ENCODE measurements around the gene ADGRL3.

Gene ADGRL3

GRCh38 chr4:62051332-62051731, 851.2 kb downstream of the ADGRL3 start:
- no peak for DNase-seq

GRCh38 chr4:62053974-62054373, 853.8 kb downstream of the ADGRL3 start:
- DNase-seq, result no peak

DNA sequence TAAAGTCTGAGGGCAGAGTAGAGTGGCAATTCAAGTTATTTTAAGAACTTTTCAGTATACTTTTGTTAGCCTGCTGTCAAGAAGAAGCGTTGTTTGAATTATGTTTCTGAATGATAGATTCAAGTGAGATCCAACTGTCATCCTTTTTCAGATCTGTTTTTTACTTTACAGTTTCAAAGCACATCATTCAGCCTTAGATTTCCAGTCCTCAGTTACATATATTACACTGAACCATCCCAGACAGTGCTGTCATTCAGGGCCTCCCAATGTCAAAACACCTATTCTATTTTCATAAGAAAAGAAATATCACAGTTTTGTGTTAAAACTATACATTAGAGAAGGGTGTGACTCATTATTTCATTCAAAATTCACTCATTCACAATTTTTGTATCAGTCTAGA, 856.9 kb downstream of the ADGRL3 start:
- no peak for DNase-seq

- DNase-seq, result no peak
Measured at GRCh38 chr4:62058571-62058970, 858.4 kb downstream of the ADGRL3 start.

GRCh38 chr4:62070291-62070852, 870.2 kb downstream of the ADGRL3 start:
- no peak for DNase-seq

DNA sequence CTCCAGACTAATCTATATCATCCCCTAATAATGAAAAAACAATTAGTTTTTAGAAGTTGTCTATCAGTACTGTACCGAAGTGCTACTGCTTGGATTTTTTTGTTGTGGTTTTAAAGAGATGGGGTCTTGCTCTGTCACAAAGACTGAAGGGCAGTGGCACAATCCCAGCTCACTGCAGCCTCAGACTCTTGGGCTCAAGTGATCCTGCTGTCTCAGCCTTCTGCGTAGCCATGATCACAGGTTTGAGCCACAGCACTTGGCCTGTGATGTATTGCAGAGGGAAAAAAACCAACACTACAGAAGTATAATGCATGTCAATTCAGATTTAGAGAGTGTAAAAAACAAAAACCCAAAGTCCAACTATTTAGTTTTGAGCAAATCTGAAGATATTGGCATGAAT, 875.0 kb downstream of the ADGRL3 start:
- no peak for DNase-seq

- no peak for DNase-seq
Measured at GRCh38 chr4:62075521-62075920, 875.4 kb downstream of the ADGRL3 start.

DNA sequence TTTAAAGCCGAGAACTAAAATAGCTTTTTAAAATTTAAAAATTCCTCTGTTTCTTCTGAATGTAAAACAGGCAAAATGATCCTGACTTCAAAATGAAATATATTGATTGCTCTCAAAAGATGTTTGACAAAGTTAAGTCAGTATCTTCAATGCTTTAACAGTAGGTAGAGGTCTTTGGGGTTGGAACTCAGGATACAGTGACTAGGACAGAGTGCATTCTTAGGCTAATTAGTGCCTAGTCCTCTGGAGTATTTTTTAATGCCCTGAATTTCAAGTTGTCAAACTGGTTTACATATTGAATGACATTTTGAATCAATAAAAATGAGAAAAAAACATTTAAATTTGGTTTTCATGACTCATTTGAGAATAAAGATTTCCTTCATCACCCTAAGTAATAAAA, 877.3 kb downstream of the ADGRL3 start:
- no peak for DNase-seq

DNA sequence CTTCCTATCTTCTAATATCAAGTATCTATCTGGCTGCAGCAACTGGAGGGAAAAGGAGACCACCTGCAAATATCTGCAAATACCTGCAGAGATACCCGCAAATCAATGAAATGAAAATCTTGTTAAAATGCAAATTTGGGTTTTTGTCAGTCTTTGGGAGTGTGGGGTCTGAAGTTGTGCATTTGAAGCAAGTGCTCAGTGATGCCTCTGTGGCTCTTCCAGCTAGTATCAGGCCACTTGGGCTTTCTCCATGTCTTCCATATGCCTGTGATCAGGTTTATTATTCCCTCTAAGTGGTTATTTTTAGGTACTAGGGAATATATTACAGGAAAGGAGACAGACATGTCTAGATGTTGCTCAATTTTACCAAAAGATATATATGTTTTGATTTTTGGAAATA, 880.3 kb downstream of the ADGRL3 start:
- DNase-seq, result no peak

GRCh38 chr4:62087706-62088105, 887.6 kb downstream of the ADGRL3 start:
- no peak for DNase-seq

- no peak for DNase-seq
Measured at GRCh38 chr4:62093735-62094134, 893.6 kb downstream of the ADGRL3 start.

GRCh38 chr4:62096881-62097280, 896.8 kb downstream of the ADGRL3 start:
- no peak for DNase-seq

- no peak for DNase-seq
Measured at GRCh38 chr4:62115216-62115615, 915.1 kb downstream of the ADGRL3 start.

- no peak for DNase-seq
Measured at GRCh38 chr4:62117886-62118285, 917.8 kb downstream of the ADGRL3 start.

GRCh38 chr4:62118558-62118957, 918.4 kb downstream of the ADGRL3 start:
- DNase-seq, result no peak

GRCh38 chr4:62119195-62119594, 919.1 kb downstream of the ADGRL3 start:
- DNase-seq, result no peak

GRCh38 chr4:62126064-62126732, 926.1 kb downstream of the ADGRL3 start:
- no peak for DNase-seq
